HG03280 (cell line): ENCODE measurements around the gene STOX2.
"Not testable (repeated sequence)": the region's sequence is repeated elsewhere in the genome, so short reads cannot be mapped to it uniquely, and the experiment has no call there.

Source experiments
- ATAC-seq: cut with Tn5 transposase; IDR thresholded peaks from one replicate; pipeline ENCODE4 v1.9.1; 2021; ENCODE audit warnings: mild to moderate bottlenecking, moderate library complexity; ENCODE audit not compliant: unreplicated experiment

Gene STOX2

GRCh38 chr4:184019076-184019475 is 114.0 kb downstream of the STOX2 start:
- ATAC-seq: no peak

GRCh38 chr4:184019667-184020623 is 114.8 kb downstream of the STOX2 start:
- ATAC-seq: no peak

- no peak for ATAC-seq
Measured at GRCh38 chr4:184021389-184021788, 116.3 kb downstream of the STOX2 start.

GRCh38 chr4:184022679-184023383 is 117.7 kb downstream of the STOX2 start:
- no peak for ATAC-seq

GRCh38 chr4:184024637-184025036 is 119.5 kb downstream of the STOX2 start:
- no peak for ATAC-seq

- no peak for ATAC-seq
Measured at GRCh38 chr4:184028561-184029374, 123.7 kb downstream of the STOX2 start.

GRCh38 chr4:184030036-184030435 is 124.9 kb downstream of the STOX2 start:
- no peak for ATAC-seq

- ATAC-seq: no peak
Measured at GRCh38 chr4:184030764-184031163, 125.7 kb downstream of the STOX2 start.

GRCh38 chr4:184032091-184032490 is 127.0 kb downstream of the STOX2 start:
- ATAC-seq: no peak

- ATAC-seq: no peak
Measured at GRCh38 chr4:184039963-184040383, 134.9 kb downstream of the STOX2 start.

- ATAC-seq: no peak
Measured at GRCh38 chr4:184041156-184041555, 136.0 kb downstream of the STOX2 start.

GRCh38 chr4:184046148-184046547 is 141.0 kb downstream of the STOX2 start:
- ATAC-seq: no peak

- not testable (repeated sequence) for ATAC-seq
Measured at GRCh38 chr4:184051262-184051661, 146.2 kb downstream of the STOX2 start.

- ATAC-seq: no peak
Measured at GRCh38 chr4:184052616-184053015, 147.5 kb downstream of the STOX2 start.

- no peak for ATAC-seq
Measured at GRCh38 chr4:184053434-184053833, 148.3 kb downstream of the STOX2 start.

GRCh38 chr4:184056877-184057276 is 151.8 kb downstream of the STOX2 start:
- ATAC-seq: no peak

GRCh38 chr4:184058026-184058425 is 152.9 kb downstream of the STOX2 start:
- ATAC-seq: no peak

- ATAC-seq: no peak
Measured at GRCh38 chr4:184059099-184059498, 154.0 kb downstream of the STOX2 start.

GRCh38 chr4:184061582-184061981 is 156.5 kb downstream of the STOX2 start:
- no peak for ATAC-seq

- no peak for ATAC-seq
Measured at GRCh38 chr4:184062769-184063168, 157.7 kb downstream of the STOX2 start.

- no peak for ATAC-seq
Measured at GRCh38 chr4:184064877-184065276, 159.8 kb downstream of the STOX2 start.
